ENCODE results near the gene POMP. TPM values are rescaled to one million over a fixed set of nuclear protein-coding genes. Genes with fewer than 3 reads are reported as not detected.
"Not testable (repeated sequence)": the region's sequence is repeated elsewhere in the genome, so short reads cannot be mapped to it uniquely, and the experiment has no call there.

The POMP gene
- total RNA-seq, 1 experiment from 2014 or later, result 92.2 TPM

- ChIA-PET CTCF (interaction anchor here (1.4 kb wide), 1 partner anchor 131 kb away, joined by 6 read pairs; no protein-coding TSS in a partner anchor), POLR2A (no interaction called here)
Observed at GRCh38 chr13:28685892-28686291, 27.0 kb downstream of the POMP start.

GRCh38 chr13:28693605-28694491 is 34.9 kb downstream of the POMP start:
- DNase-seq (ENCODE audit: low spot score), result peak; percentile 68

More at GRCh38 chr13:28685892-28686291, 27.0 kb downstream of the POMP start:
- ATAC-seq, result no peak
- peaks cover 22% of the 10 kb centered on the region for H3K9me3 Mint-ChIP-seq
- TF ChIP-seq PRDM15 (CRISPR knock-in tag; IDR thresholded peaks at IDR 0.05) (no peak), ZNF396 (CRISPR knock-in tag; IDR thresholded peaks at IDR 0.05; ENCODE audit: borderline replicate concordance) (no peak), GRHL2 (CRISPR knock-in tag; IDR thresholded peaks at IDR 0.05; ENCODE audit: insufficient replicate concordance, severe bottlenecking) (no peak), E2F1 (CRISPR knock-in tag; IDR thresholded peaks at IDR 0.05) (no peak), ZNF263 (CRISPR knock-in tag; IDR thresholded peaks at IDR 0.05; ENCODE audit: low read depth) (no peak), ELF4 (CRISPR knock-in tag; IDR thresholded peaks at IDR 0.05; ENCODE audit: low read depth) (no peak), ATF2 (CRISPR knock-in tag; IDR thresholded peaks at IDR 0.05; ENCODE audit: borderline replicate concordance, low read depth) (no peak), ZNF671 (CRISPR knock-in tag; IDR thresholded peaks at IDR 0.05) (no peak), TP53 (CRISPR knock-in tag; IDR thresholded peaks at IDR 0.05) (no peak), ZNF416 (CRISPR knock-in tag; IDR thresholded peaks at IDR 0.05) (no peak)
- peaks cover 3% of the 10 kb centered on the region; the same call in 1 of the 2 replicates for H3K27me3 Mint-ChIP-seq (ENCODE audit: low read depth)
- H3K4me1 Mint-ChIP-seq, result peaks cover 16% of the 10 kb centered on the region
- no peaks in the 10 kb centered on the region for H3K36me3 Mint-ChIP-seq
- no peak overlapping the region for H3K4me3 Mint-ChIP-seq
- no peak for DNase-seq (ENCODE audit: low spot score)
- peak overlapping the region; percentile 14; the same call in 1 of the 2 replicates for H3K27ac Mint-ChIP-seq

GRCh38 chr13:28697441-28697840 is 38.5 kb downstream of the POMP start:
- peaks cover 13% of the 10 kb centered on the region for H3K4me1 Mint-ChIP-seq
- CTCF ChIA-PET, result no interaction called here
- TF ChIP-seq TEAD1 (CRISPR knock-in tag; IDR thresholded peaks at IDR 0.05), result no peak
- no peak for TF ChIP-seq ZNF416 (CRISPR knock-in tag; IDR thresholded peaks at IDR 0.05)
- no peak for TF ChIP-seq MAX (CRISPR knock-in tag; IDR thresholded peaks at IDR 0.05)
- no peak for TF ChIP-seq AR (CRISPR knock-in tag; IDR thresholded peaks at IDR 0.05)
- no peak for TF ChIP-seq CREB1 (CRISPR knock-in tag; IDR thresholded peaks at IDR 0.05)
- TF ChIP-seq AFF4 (CRISPR knock-in tag; IDR thresholded peaks at IDR 0.05; ENCODE audit: borderline replicate concordance), result no peak

More at GRCh38 chr13:28693605-28694491, 34.9 kb downstream of the POMP start:
- peaks cover 17% of the 10 kb centered on the region; the same call in 1 of the 2 replicates for H3K9me3 Mint-ChIP-seq
- H3K36me3 Mint-ChIP-seq; H3K27me3 Mint-ChIP-seq (ENCODE audit: low read depth); POLR2A ChIA-PET: not testable (repeated sequence)
- CTCF ChIA-PET, result interaction anchor here (1.0 to 1.7 kb wide), 3 partner anchors 10 to 125 kb away, joined by 3 to 6 read pairs (median 4); no protein-coding TSS in a partner anchor
- H3K27ac Mint-ChIP-seq, result 0 out of 2 replicates have a peak overlapping the region, but pooled peaks have one; percentile 54
- peak; percentile 96 for ATAC-seq
- peaks cover 13% of the 10 kb centered on the region for H3K4me1 Mint-ChIP-seq
- peak overlapping the region; percentile 41 for H3K4me3 Mint-ChIP-seq
- 0 out of 2 replicates have a peak, but pooled peaks have one; percentile 17 for TF ChIP-seq FOXP1 (CRISPR knock-in tag; IDR thresholded peaks at IDR 0.05; ENCODE audit: borderline replicate concordance)
- TF ChIP-seq FOXK1 (CRISPR knock-in tag; IDR thresholded peaks at IDR 0.05), result 0 out of 2 replicates have a peak, but pooled peaks have one; percentile 33

More at GRCh38 chr13:28697441-28697840, 38.5 kb downstream of the POMP start:
- ATAC-seq (no peak), DNase-seq (ENCODE audit: low spot score) (no peak)
- POLR2A ChIA-PET, result no interaction called here
- Mint-ChIP-seq H3K4me3 (no peak overlapping the region), H3K27ac (no peak overlapping the region), H3K27me3 (ENCODE audit: low read depth) (no peaks in the 10 kb centered on the region), H3K36me3 (no peaks in the 10 kb centered on the region), H3K9me3 (peaks cover 12% of the 10 kb centered on the region; the same call in 1 of the 2 replicates)
